Neural progenitor cell (in vitro differentiated cells): Measurements from ENCODE around the gene CNPY1. TPM values are rescaled to one million over a fixed set of nuclear protein-coding genes. Genes with fewer than 3 reads are reported as not detected.

Experiments used
- DNase-seq: peaks from one replicate; pipeline ENCODE4 v3.0.0-alpha.2; 2016; ENCODE audit warnings: low spot score
- H2AFZ ChIP-seq: fragments of 200-600 bp; sonication (generic); replicated peaks from 2 replicates; pipeline ENCODE4 v1.6.1; 2016; ENCODE audit warnings: antibody characterized with exemption
- H3F3A ChIP-seq: fragments of 200-600 bp; sonication (generic); 2 replicates; pipeline ENCODE4 v1.6.1; 2016; ENCODE audit warnings: antibody characterized with exemption, low read depth
- H3K27ac ChIP-seq: fragments of 200-600 bp; sonication (generic); 2 replicates; pipeline ENCODE4 v1.5.1; 2016; ENCODE audit warnings: mild to moderate bottlenecking
- H3K27me3 ChIP-seq: fragments of 200-600 bp; sonication (generic); 2 replicates; pipeline ENCODE4 v1.6.1; 2016; ENCODE audit warnings: mild to moderate bottlenecking, moderate library complexity
- H3K36me3 ChIP-seq: fragments of 200-600 bp; sonication (generic); 2 replicates; pipeline ENCODE4 v1.5.1; 2016
- H3K4me1 ChIP-seq: fragments of 200-600 bp; sonication (generic); 2 replicates; pipeline ENCODE4 v1.6.1; 2016; ENCODE audit warnings: mixed run types
- H3K4me2 ChIP-seq: fragments of 200-600 bp; sonication (generic); 2 replicates; pipeline ENCODE4 v1.6.1; 2016
- H3K4me3 ChIP-seq: fragments of 200-600 bp; sonication (generic); 2 replicates; pipeline ENCODE4 v1.5.1; 2016
- H3K79me2 ChIP-seq: fragments of 200-600 bp; sonication (generic); 2 replicates; pipeline ENCODE4 v1.6.1; 2016; ENCODE audit warnings: low read depth
- H3K9ac ChIP-seq: fragments of 200-600 bp; sonication (generic); 2 replicates; pipeline ENCODE4 v1.6.1; 2016
- H3K9me3 ChIP-seq: fragments of 200-600 bp; sonication (generic); 2 replicates; pipeline ENCODE4 v1.5.1; 2016; ENCODE audit warnings: low read depth
- H4K20me1 ChIP-seq: fragments of 200-600 bp; sonication (generic); 2 replicates; pipeline ENCODE4 v1.6.1; 2016; ENCODE audit warnings: low read depth
- H3K27ac Mint-ChIP-seq: 3 replicates; pipeline ENCODE4 v1.8.0; 2021; ENCODE audit warnings: mixed read lengths
- H3K27me3 Mint-ChIP-seq: 2 replicates; pipeline ENCODE4 v1.8.0; 2022; ENCODE audit warnings: low read depth, mild to moderate bottlenecking, inconsistent platforms, moderate library complexity, mixed read lengths; ENCODE audit not compliant: insufficient read depth
- H3K36me3 Mint-ChIP-seq: 3 replicates; pipeline ENCODE4 v1.8.0; 2021; ENCODE audit warnings: mixed read lengths
- H3K4me1 Mint-ChIP-seq: 3 replicates; pipeline ENCODE4 v1.8.0; 2021; ENCODE audit warnings: mixed read lengths
- H3K4me3 Mint-ChIP-seq: 3 replicates; pipeline ENCODE4 v1.8.0; 2021; ENCODE audit warnings: mild to moderate bottlenecking, moderate library complexity, mixed read lengths
- H3K9me3 Mint-ChIP-seq: 3 replicates; pipeline ENCODE4 v1.8.0; 2020; ENCODE audit warnings: mixed read lengths
- EZH2 ChIP-seq: fragments of 200-600 bp; sonication (generic); IDR thresholded peaks from 2 replicates; pipeline ENCODE4 v1.6.1; 2017; ENCODE audit warnings: antibody characterized with exemption, mild to moderate bottlenecking, moderate library complexity
- EZH2phosphoT487 ChIP-seq: fragments of 200-600 bp; sonication (generic); IDR thresholded peaks from 2 replicates; pipeline ENCODE4 v1.6.1; 2017; ENCODE audit warnings: antibody characterized with exemption
- total RNA-seq: library from RNA; depleted of rRNA; stranded (reverse); fragments of >200 nt; gene quantifications from 2 replicates; pipeline ENCODE4 v1.2.3, GENCODE V29; 2015; ENCODE audit warnings: low replicate concordance
- TF ChIP-seq, protein P1 (sequence below): fragments of 200-600 bp; sonication (generic); IDR thresholded peaks from 2 replicates; pipeline ENCODE4 v1.5.1; 2017; ENCODE audit warnings: antibody characterized with exemption, mild to moderate bottlenecking

CNPY1 gene
- total RNA-seq, 1 donor from 2014 or later: not detected

DNA sequence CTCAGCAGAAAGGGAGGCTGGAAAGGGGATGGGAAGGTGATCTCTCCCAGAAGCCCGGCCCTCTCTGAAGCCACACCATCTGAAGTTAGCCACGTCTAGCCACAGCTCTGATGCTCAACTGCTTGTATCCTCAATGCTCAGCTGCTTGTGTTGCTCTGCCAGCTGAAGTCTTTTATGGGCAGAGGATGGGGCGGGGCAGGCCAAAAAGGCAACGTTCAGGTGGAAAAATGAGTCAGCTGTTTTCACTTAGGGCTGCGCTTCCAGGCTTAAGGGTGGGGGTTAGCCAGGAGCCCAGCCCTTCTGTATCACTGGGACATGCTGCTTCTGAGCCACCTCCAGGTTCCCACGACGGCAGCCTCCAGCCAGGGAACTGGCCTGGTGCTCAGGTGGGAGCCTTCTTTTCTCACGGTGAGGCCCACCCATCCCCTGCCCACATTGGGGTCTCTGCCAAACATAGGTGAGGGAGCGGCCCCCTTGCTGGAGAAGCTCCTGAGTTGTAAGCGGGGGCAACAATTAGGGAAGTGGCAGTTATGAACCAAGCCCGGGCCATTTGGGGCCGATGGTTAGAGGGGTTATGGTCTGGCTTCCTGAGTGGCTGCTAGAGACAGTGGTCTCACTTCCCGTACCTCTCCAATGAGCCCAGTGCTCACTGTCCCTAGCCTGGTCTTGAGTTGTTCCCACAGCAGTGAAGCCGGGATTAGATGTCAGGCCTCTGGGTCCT lies 44.9 kb upstream of the CNPY1 start:
- no peaks in the 10 kb centered on the region for H3F3A ChIP-seq
- TF ChIP-seq EZH2phosphoT487 (no peak), EZH2 (no peak)
- TF ChIP-seq, protein P1, sequence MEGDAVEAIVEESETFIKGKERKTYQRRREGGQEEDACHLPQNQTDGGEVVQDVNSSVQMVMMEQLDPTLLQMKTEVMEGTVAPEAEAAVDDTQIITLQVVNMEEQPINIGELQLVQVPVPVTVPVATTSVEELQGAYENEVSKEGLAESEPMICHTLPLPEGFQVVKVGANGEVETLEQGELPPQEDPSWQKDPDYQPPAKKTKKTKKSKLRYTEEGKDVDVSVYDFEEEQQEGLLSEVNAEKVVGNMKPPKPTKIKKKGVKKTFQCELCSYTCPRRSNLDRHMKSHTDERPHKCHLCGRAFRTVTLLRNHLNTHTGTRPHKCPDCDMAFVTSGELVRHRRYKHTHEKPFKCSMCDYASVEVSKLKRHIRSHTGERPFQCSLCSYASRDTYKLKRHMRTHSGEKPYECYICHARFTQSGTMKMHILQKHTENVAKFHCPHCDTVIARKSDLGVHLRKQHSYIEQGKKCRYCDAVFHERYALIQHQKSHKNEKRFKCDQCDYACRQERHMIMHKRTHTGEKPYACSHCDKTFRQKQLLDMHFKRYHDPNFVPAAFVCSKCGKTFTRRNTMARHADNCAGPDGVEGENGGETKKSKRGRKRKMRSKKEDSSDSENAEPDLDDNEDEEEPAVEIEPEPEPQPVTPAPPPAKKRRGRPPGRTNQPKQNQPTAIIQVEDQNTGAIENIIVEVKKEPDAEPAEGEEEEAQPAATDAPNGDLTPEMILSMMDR: no peak
- H3K36me3 ChIP-seq: no peaks in the 10 kb centered on the region
- H3K9me3 ChIP-seq: no peaks in the 10 kb centered on the region
- no peak overlapping the region for H3K4me3 Mint-ChIP-seq
- H3K27me3 ChIP-seq: no peaks in the 10 kb centered on the region
- no peaks in the 10 kb centered on the region for H3K79me2 ChIP-seq
- no peak overlapping the region for H3K27ac ChIP-seq
- no peak for DNase-seq
- H3K4me3 ChIP-seq: no peak overlapping the region
- H3K27me3 Mint-ChIP-seq: peaks cover 11% of the 10 kb centered on the region
- no peak overlapping the region for H3K4me2 ChIP-seq
- no peaks in the 10 kb centered on the region for H4K20me1 ChIP-seq
- H3K9ac ChIP-seq: no peak overlapping the region
- H3K27ac Mint-ChIP-seq: peak overlapping the region; percentile 93
- H2AFZ ChIP-seq: no peak overlapping the region
- H3K4me1 ChIP-seq: peaks cover 9% of the 10 kb centered on the region
- H3K9me3 Mint-ChIP-seq: no peaks in the 10 kb centered on the region
- H3K4me1 Mint-ChIP-seq: peaks cover 49% of the 10 kb centered on the region
- no peaks in the 10 kb centered on the region for H3K36me3 Mint-ChIP-seq

DNA sequence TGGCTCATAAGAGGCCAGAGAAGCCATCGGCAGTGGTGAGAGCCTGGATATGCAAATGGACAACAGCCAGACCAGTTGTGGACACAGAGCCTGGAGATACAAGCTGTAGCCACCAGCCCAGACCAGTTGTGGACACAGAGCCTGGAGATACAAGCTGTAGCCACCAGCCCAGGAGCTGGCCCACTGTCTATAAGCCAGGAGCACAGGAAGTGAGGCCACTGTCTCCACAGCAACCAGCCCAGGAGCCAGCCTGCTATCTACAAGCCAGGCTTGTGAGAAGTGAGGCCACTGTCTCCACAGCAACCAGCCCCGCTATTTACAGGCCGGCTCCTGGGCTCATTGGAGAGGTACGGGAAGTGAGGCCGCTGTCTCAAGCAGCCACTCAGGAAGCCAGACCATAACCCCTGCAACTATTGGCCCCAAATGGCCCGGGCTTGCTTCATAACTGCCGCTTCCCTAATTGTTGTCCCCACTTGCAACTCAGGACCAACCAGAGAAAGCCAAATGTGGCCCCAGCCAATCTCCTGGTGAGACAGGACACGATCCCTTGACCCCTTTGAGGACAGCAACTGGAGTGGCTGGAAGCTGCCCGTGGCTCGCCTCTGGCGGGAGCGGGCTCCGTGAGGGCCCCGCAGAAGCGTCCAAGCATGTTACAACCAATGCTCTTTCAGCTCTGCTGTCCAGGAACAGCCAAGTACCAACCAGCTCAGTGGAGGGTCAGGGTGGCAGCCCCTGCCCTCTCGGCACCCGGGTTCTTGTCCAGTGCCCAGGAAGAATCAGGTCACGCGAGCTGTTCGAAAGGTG lies 44.1 kb upstream of the CNPY1 start:
- H3K9me3 Mint-ChIP-seq: no peaks in the 10 kb centered on the region
- peak overlapping the region; percentile 93 for H3K27ac Mint-ChIP-seq

DNA sequence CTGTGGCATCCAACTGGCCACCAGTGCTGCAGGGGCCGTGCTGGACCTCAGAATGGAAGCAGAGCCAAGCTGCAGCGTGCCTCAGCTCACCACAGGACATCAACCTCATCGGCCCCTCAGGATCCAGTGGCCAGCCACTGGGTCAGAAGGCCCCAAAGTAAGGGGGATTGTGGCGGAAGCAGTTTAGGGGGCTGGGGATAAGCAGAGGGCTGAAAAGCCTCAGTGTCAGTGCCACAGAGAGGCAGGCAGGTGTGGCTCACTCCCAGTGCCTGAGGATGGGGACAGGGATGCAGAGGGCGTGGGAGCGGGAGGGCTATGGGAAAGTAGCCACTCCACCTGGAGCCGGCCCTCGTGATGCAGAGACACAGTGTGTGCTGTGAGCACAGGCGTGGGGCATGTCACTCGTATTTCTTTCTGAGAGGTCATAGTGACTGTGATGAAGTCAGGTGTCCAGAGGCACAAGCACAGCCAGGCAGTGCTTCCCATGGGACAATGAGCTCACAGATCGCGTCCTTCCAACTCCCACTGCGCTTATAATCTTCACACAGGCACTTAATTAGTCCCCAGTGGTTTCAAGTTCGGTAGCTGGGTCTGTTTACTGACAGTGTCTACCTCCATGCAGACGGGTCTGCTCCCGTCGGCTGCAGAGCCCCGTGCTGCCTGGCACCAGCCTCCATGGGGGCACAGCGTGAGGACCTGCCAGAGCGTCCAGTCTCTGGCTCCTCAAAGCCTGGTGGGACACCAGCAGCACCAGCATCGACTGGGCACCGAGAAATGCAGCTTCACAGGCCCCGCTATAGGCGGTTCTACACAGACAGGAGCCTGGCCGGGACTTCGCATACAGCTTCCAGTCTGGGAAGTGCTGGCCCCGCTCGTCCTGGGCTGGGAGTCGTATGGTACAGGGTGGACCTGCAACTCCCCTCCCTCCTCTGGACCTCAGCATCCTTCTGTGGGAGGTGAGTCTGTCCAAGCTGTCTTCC lies 42.9 kb upstream of the CNPY1 start:
- no peak overlapping the region for H3K4me3 Mint-ChIP-seq
- no peaks in the 10 kb centered on the region for H3K9me3 ChIP-seq
- H2AFZ ChIP-seq: no peak overlapping the region
- peaks cover 10% of the 10 kb centered on the region for H3K27me3 Mint-ChIP-seq
- H3K27me3 ChIP-seq: peaks cover 4% of the 10 kb centered on the region
- no peak overlapping the region for H3K4me2 ChIP-seq
- H3K27ac ChIP-seq: no peak overlapping the region
- H3K27ac Mint-ChIP-seq: peak overlapping the region; percentile 92
- no peaks in the 10 kb centered on the region for H3K79me2 ChIP-seq
- no peaks in the 10 kb centered on the region for H4K20me1 ChIP-seq
- no peak overlapping the region for H3K4me3 ChIP-seq
- H3F3A ChIP-seq: no peaks in the 10 kb centered on the region
- peaks cover 48% of the 10 kb centered on the region for H3K4me1 Mint-ChIP-seq
- no peaks in the 10 kb centered on the region for H3K9me3 Mint-ChIP-seq
- H3K9ac ChIP-seq: no peak overlapping the region
- DNase-seq: no peak
- TF ChIP-seq EZH2phosphoT487 (no peak), EZH2 (no peak)
- TF ChIP-seq, protein P1: no peak
- no peaks in the 10 kb centered on the region for H3K4me1 ChIP-seq
- no peaks in the 10 kb centered on the region for H3K36me3 Mint-ChIP-seq
- H3K36me3 ChIP-seq: no peaks in the 10 kb centered on the region

More for the DNA sequence above, 44.1 kb upstream of the CNPY1 start:
- Histone ChIP-seq H3K9ac (no peak overlapping the region), H3K27me3 (no peaks in the 10 kb centered on the region), H3K4me2 (no peak overlapping the region), H3K4me3 (no peak overlapping the region), H3K9me3 (no peaks in the 10 kb centered on the region), H3K79me2 (no peaks in the 10 kb centered on the region), H3K36me3 (no peaks in the 10 kb centered on the region), H3K27ac (no peak overlapping the region), H3K4me1 (peaks cover 9% of the 10 kb centered on the region), H4K20me1 (no peaks in the 10 kb centered on the region), H3F3A (no peaks in the 10 kb centered on the region), H2AFZ (no peak overlapping the region)
- Mint-ChIP-seq H3K27me3 (peaks cover 10% of the 10 kb centered on the region), H3K4me1 (peaks cover 53% of the 10 kb centered on the region), H3K4me3 (no peak overlapping the region), H3K36me3 (no peaks in the 10 kb centered on the region)
- TF ChIP-seq EZH2 (no peak), EZH2phosphoT487 (no peak)
- TF ChIP-seq, protein P1: no peak
- no peak for DNase-seq
